Ovary (tissue), 9 donors: Measurements from ENCODE around the gene CACNA1A. TPM values are rescaled to one million over a fixed set of nuclear protein-coding genes. Genes with fewer than 3 reads are reported as not detected.

Source experiments
- DNase-seq, 5 donors: peaks; one replicate each; pipeline ENCODE4 v3.0.0-alpha.2; 2019 to 2020
- H3K27ac ChIP-seq, 2 donors: fragments of 200-600 bp; one replicate each; pipeline versions ENCODE4 v1.5.1 to v1.8.0; 2019 to 2022
- H3K27me3 ChIP-seq: fragments of 200-600 bp; one replicate; pipeline ENCODE4 v1.8.0; 2022
- H3K36me3 ChIP-seq: fragments of 200-600 bp; sonication (generic); one replicate; pipeline ENCODE4 v1.5.1; 2019
- H3K4me1 ChIP-seq: one replicate; pipeline ENCODE4 v1.8.1; 2013; ENCODE audit warnings: mild to moderate bottlenecking, moderate library complexity; ENCODE audit not compliant: insufficient read depth
- H3K4me3 ChIP-seq: fragments of 200-600 bp; sonication (generic); one replicate; pipeline ENCODE4 v1.5.1; 2017
- H3K9me3 ChIP-seq, 2 donors: fragments of 200-600 bp in 1 of 2; sonication (generic) in 1 of 2; one replicate each; pipeline versions ENCODE4 v1.5.1 to v1.8.1; 2013 to 2019; ENCODE audit warnings: mild to moderate bottlenecking in 1 of 2, moderate library complexity in 1 of 2
- EP300 ChIP-seq: sonication (generic); formaldehyde crosslinking; IDR thresholded peaks from one replicate; pipeline ENCODE4 v1.6.1; 2017; ENCODE audit warnings: antibody characterized with exemption
- POLR2A ChIP-seq: fragments of 450-650 bp; IDR thresholded peaks from one replicate; pipeline ENCODE4 v1.6.1; 2017; ENCODE audit warnings: antibody characterized with exemption, mild to moderate bottlenecking, moderate library complexity
- WGBS, 3 donors: extraction: QIAGEN DNeasy Blood & Tissue Kit in 1 of 3; methylation state at CpG; one replicate each; pipeline versions ENCODE4 v1.1.5 to v1.1.7; 2013 to 2017; 5-methylcytosine and 5-hydroxymethylcytosine counted together
- intact Hi-C, 4 donors: fragments of 100-400 bp; cut with DNase I; formaldehyde crosslinking; loops; one replicate each; pipeline versions ENCODE4 v1.11.0 to v1.15.1; 2022 to 2023
- polyA plus RNA-seq, 2 donors: library from polyadenylated mRNA; stranded (reverse); fragments of 200-250 nt in 1 of 2; fragments of 350-450 nt in 1 of 2; fragmentation: Illumina TruSeq in 1 of 2; extraction: RNeasy Lipid Tissue Mini Kit (QIAGEN cat#74804) in 1 of 2; gene quantifications; one replicate each; pipeline ENCODE4 v1.2.3, GENCODE V29; 2013 to 2014
- total RNA-seq, 7 donors: library from RNA; depleted of rRNA in 2 of 7; stranded (reverse); fragments of >200 nt in 2 of 7; fragmentation: NEBNext Ultra II Directional in 3 of 7; extraction: Animal tissue kit (Norgen Biotek cat#: 25700) in 3 of 7; gene quantifications; one replicate each; pipeline versions ENCODE4 v1.1.0 to v1.2.4, GENCODE V29; 2016 to 2023
- TF ChIP-seq, protein P1 (sequence below), 3 donors: fragments of 450-650 bp in 2 of 3; fragments of 200-600 bp in 1 of 3; IDR thresholded peaks; one replicate each; pipeline versions ENCODE4 v1.5.1 to v1.8.0; 2016 to 2022; ENCODE audit warnings: antibody characterized with exemption in 3 of 3, mild to moderate bottlenecking in 1 of 3
- donor health status: DM: no; HTN: no; CAD: no; lungs with moderate emphysema.
- donor health status: DM: no; HTN: no; CAD: no.
- donor health status: Bipolar disorder and iron deficiency.
- donor health status: DM: yes; HTN: yes; CAD: no.
- donor health status: DM: no; HTN: no; CAD: no.
- donor health status: DM: yes; HTN: yes; CAD: no.

CACNA1A gene
- total and polyA plus RNA-seq, 9 donors = 0.60 to 3.3 (median 1.6) TPM

DNA sequence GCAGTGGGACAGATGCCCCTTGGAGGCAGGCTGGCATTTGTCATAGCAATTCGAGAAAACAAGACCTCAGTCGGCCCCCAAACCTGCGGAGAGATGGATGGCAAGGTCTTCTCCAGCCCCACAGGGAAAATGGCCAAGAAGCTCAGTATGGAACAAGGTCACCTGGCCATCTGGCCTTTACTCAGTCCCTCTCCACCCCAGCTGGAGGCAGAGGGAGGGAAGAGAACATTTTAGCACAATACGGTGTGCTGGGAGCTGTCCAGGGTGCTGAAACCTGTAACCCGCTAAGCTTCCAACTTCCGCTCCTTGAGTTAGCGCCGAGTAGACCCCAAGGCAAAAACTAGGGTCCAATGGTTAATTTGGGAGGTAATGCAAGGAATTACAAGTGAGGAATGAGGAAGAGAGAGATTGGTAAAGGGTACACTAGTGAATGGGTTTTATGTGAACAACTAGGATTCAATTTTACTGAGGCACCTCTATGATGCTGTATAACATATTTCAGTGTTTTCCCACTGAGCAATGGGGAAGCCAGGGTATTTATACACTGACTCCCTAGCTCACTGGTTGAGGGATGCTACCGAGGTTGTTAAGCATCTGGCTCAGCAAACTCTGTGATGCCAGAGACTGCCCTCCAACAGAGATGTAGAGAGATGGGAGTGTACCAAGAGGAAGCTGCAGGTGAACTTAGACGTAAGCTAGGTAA is 64.3 kb downstream of the CACNA1A start:
- WGBS, 3 donors = 33 to 42% (median 37%) methylated on average over 10 of the region's 10 CpGs
- peak in 3 of 5 donors; percentile 11 to 33 (median 17) for DNase-seq
- intact Hi-C loops = no loop called here
- H3K4me3 ChIP-seq = no peak overlapping the region
- no peaks in the 10 kb centered on the region for H3K4me1 ChIP-seq
- H3K27me3 ChIP-seq = no peaks in the 10 kb centered on the region
- H3K27ac ChIP-seq = no peak overlapping the region
- no peaks in the 10 kb centered on the region for H3K36me3 ChIP-seq
- H3K9me3 ChIP-seq = no peaks in the 10 kb centered on the region
- TF ChIP-seq EP300 = no peak
- TF ChIP-seq, protein P1, sequence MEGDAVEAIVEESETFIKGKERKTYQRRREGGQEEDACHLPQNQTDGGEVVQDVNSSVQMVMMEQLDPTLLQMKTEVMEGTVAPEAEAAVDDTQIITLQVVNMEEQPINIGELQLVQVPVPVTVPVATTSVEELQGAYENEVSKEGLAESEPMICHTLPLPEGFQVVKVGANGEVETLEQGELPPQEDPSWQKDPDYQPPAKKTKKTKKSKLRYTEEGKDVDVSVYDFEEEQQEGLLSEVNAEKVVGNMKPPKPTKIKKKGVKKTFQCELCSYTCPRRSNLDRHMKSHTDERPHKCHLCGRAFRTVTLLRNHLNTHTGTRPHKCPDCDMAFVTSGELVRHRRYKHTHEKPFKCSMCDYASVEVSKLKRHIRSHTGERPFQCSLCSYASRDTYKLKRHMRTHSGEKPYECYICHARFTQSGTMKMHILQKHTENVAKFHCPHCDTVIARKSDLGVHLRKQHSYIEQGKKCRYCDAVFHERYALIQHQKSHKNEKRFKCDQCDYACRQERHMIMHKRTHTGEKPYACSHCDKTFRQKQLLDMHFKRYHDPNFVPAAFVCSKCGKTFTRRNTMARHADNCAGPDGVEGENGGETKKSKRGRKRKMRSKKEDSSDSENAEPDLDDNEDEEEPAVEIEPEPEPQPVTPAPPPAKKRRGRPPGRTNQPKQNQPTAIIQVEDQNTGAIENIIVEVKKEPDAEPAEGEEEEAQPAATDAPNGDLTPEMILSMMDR (IDR thresholded peaks at IDR 0.05) = no peak
- no peak for TF ChIP-seq POLR2A

DNA sequence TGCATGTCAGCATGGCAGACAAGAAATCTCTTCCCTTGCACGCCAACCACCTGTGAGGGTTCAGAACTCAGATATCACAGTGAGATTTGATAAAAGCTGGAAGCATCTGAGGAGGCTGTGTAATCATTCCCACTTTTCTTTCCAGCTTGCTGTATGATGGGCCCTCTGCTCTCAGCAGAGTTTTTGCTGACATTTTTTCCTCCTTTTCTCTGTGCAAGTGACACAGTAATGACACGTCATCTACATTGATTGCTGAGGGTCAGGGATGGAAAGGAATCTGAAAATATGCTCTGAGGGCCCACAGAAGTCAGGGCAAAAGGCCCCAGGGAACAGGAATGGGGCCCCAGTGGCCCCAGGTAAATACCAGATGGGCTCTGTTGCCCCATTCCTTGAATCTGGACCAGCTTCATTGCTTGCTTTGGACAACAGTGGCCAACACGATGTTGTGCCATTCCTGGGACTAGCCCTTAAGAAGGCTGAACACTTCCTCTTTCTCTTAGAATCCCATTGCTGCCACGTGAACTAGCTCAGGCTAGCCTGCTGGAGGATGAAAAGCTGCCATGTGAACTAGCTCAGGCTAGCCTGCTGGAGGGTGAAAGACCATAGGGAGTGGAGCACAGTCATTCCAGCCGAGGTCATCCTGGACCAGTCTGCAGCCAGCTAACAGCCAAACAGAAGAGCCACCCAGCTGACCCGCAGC is 68.2 kb downstream of the CACNA1A start:
- Histone ChIP-seq H3K4me3 (no peak overlapping the region), H3K27me3 (no peaks in the 10 kb centered on the region), H3K4me1 (no peaks in the 10 kb centered on the region), H3K27ac (no peak overlapping the region), H3K9me3 (no peaks in the 10 kb centered on the region), H3K36me3 (no peaks in the 10 kb centered on the region)
- 65 to 78% (median 73%) methylated on average over 6 of the region's 6 CpGs for WGBS, 3 donors
- TF ChIP-seq, protein P1 (IDR thresholded peaks at IDR 0.05) = no peak
- TF ChIP-seq POLR2A (no peak), EP300 (no peak)
- DNase-seq = no peak
- intact Hi-C loops = no loop called here

DNA sequence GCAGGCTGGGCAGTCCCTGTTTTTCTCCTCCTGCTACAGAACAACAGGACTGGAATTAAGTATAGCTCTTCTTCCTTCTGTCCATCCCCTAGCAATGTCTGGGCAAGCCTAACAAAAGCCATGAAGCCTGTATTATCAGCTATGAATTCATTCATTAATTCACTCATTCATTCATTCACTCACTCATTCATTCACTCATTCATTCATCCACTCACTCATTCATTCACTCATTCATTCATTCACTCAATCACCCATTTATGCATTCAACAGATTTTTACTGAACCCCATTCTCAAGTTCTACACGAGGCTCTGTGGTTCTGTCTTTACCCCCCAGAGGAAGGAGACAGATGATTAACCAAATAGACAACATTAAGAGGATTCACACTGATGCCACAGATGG is 69.9 kb downstream of the CACNA1A start:
- 53 to 64% (median 57%) methylated on average over 1 of the region's 1 CpG for WGBS, 3 donors
- H3K27me3 ChIP-seq = no peaks in the 10 kb centered on the region

DNA sequence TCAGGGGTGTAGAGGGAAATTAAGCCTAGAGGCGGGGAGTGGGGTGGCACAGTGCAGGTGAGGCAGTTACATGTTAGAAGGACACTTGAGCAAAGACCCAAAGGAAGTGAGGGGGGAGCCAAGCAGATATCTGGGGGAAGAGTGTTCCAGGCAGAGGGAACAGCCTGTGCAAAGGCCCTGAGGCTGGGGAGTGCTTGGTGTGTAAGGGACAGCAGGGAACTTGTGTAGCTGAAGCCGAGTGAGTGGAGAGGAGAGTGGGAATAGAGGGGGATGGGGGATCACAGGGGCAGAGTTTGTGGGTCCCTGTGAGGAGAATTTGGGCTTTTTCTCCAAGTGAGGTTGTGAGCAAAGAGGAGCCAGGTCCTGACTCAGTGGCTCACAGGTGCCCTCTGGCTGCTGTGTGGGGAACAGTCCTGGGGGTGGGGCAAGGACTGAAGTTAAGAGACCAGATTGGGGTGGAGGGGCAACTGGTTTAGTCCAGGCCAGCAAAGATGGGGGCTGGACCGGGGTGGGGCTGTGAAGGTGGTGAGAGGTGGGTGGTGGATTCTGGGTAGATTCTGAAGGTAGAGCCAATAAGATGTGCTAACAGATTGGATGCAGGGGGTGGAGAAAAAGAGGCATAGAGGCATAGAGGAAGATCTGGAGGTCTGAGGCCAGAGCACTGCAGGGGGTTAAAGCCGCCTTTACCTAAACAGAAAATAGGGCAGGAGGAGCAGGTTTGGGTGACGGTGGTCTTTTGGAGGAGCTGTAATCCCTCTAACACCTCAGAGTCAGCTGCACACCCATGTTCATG is 75.3 kb downstream of the CACNA1A start:
- H3K4me1 ChIP-seq = no peaks in the 10 kb centered on the region
- WGBS, 3 donors = 61 to 82% (median 79%) methylated on average over 5 of the region's 5 CpGs
- TF ChIP-seq, protein P1 (IDR thresholded peaks at IDR 0.05) = no peak
- TF ChIP-seq POLR2A (no peak), EP300 (no peak)
- DNase-seq = peak in 1 of 5 donors; percentile 12
- H3K9me3 ChIP-seq = peaks cover 0 to 4% of the 10 kb centered on the region in 2 donors
- H3K36me3 ChIP-seq = no peaks in the 10 kb centered on the region
- H3K4me3 ChIP-seq = no peak overlapping the region
- no peaks in the 10 kb centered on the region for H3K27me3 ChIP-seq
- intact Hi-C loops = no loop called here
- H3K27ac ChIP-seq = no peak overlapping the region

More for the DNA sequence above, 69.9 kb downstream of the CACNA1A start:
- Histone ChIP-seq H3K36me3 (no peaks in the 10 kb centered on the region), H3K4me1 (no peaks in the 10 kb centered on the region), H3K9me3 (no peaks in the 10 kb centered on the region), H3K4me3 (no peak overlapping the region), H3K27ac (no peak overlapping the region)
- no peak for TF ChIP-seq EP300
- TF ChIP-seq POLR2A = no peak
- TF ChIP-seq, protein P1 (IDR thresholded peaks at IDR 0.05) = no peak
- intact Hi-C loops = no loop called here
- DNase-seq = no peak
